HG03108 (cell line): ENCODE data around the gene LEMD3.
"Not testable (repeated sequence)": the region's sequence is repeated elsewhere in the genome, so short reads cannot be mapped to it uniquely, and the experiment has no call there.

ENCODE experiments used
- ATAC-seq: cut with Tn5 transposase; IDR thresholded peaks from one replicate; pipeline ENCODE4 v1.9.1; 2021; ENCODE audit warnings: moderate library complexity; ENCODE audit not compliant: unreplicated experiment

LEMD3 gene

DNA sequence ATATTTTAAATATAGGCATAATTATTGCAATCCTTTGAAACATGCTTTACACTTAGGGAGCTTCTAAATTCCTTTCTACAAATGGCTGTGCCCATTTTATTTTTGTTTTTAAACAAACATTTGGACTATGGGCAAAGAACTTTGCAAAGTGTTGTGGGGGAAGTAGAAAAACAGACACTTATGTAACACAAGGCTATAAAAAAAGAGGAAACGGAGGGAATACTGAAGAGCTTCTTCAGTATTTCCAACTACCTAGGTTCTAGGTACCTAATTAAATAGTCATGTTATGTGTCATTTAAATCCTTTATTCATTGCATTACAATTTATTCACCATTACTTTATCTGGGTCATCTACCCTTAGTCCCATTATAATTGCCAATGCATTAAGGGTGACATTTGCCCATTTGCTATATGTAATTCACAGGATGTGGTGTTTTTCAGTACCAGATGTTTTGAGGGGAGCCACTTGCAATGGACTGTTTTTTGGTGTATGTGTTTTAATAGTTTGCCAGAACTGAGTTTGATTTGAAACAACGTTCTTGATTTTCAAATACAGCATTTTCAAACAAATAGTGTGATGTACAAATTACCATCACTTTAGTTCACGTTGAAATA, 107.6 kb downstream of the LEMD3 start:
- ATAC-seq, result no peak

DNA sequence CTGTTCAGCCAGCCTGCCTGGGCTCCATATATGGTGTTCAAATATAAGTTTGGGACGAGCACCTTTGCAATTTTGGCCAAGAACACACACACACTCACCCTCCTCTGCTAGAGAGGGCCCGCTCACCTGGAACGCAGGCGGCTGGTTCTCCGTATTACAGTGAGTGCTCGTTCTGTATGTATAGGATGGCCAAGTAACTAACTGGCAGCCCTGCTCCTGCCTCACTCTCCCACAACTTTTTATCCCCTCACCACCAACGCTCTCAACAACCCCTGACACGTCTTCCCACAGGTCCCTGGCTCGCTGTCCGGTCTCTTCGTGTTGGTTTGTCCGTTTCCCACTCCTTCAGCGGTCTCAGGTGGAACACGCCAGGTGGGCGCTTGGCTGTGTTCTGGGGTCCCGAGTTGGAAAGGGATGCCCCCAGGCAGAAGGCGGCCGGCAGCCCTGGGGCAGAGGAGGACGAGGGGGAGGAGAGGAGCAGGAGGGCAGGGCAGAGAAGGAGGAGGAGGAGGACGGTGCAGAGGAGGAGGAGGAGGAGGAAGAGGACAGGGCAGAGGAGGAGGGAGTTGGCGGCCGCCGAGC, 108.7 kb downstream of the LEMD3 start:
- ATAC-seq, result no peak

DNA sequence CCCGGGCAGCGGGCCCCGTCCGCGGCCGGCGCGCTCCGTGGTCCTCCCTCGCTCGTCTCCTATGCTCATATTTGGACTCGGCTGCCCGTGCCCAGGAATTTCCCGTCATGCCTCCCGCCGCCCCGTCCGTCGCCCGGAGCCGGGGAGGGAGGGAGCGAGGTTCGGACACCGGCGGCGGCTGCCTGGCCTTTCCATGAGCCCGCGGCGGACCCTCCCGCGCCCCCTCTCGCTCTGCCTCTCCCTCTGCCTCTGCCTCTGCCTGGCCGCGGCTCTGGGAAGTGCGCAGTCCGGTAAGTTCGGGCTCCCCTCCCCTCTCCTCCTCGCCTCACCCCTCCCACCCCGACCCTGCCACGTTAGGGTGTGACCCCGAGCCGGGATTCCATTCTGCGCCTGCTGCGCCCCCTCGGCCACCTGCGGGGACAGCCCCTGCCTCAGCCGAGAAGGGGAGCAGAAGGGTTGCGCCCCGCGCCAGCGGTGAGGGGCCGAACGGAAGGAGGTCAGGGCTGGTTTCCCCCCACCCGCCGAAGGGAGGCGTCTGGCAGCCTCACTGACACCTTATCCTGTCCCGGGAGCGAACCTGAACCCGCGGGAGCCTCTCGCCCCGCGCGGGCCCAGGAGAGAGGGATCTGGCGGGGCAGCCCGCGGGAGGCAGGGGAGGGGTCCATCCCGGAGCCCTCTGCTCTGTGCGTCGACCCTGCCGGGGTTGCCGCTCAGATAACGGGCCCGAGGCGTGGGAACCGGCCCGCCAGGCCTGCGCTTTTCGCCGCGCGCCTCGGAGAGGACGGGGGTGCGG, 109.4 kb downstream of the LEMD3 start, which contains the start of gene MSRB3:
Gene MSRB3, plus strand, starts transcription at position 108 of the 793 bp plus-strand sequence. CDS start 29,897 bp downstream, outside the sequence.
- peak; percentile 78 for ATAC-seq

DNA sequence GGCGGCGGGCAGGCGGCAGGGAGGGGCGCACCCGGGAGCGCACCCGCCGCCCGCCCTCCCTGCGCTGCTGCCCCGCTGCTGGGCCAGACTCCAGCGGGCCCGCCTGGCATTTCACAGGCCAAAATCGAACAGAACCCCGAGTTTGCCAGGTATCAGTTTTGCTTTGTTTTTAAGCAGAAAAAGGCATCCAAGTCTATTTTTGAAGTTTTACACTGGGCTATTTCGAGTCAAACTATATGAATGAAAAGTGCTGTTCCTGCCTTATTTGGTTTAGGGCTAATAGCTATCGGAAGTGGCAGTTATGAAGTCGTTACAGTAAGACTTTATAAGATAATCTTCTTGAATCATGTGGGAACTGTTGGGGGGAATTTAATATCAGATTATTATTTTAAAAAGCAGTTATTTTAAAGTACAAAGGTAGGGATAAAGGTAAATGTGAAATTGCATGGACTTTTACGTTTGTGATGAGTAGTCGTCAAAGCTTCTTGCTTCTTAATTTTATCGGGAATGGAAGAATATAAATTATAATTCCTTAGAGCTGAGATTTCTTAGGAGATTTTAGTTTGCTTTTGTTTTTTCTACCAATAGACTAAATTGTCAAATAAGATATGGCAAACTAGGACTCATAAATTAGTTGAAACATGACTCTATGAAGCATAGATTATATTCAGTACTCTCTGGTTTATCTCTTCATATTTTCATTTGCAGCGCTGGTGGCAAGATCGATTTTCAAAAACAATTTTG, 110.2 kb downstream of the LEMD3 start:
- no peak for ATAC-seq

DNA sequence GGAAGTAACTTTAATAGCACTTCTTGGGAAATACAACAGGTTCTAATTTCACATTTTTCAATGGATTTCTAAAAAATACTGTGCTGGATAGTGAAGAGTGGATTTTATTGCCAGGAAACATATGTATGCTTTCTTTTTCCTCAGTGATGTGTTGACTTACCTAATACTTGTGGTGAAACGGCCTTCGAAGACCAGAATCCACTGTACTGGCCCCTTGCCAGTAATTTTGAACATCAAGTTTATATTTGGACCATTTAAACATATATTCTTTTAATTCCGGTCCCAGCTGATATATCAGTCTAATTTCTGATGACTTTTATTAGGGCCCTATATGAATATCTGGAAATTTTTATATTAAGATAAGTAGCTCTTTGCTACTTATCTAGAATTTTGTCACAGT, 110.9 kb downstream of the LEMD3 start:
- no peak for ATAC-seq

DNA sequence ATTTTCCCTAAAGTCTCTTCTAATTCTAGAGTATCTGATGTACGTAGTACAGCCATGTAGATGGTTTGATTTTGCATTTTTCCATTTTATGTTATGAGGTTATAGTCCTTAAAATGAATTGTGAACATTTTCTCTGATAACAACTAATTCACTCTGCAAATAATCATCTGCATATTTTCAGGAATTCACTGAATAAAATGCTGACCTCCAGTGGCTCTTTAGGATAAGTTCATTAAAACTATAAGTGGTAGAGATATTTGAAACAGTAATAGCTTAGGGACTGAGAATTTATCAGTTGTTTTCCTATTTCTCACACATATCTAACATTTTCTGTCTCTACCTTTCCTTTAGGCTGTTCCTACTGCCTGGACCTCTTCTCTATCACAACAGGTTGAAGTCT, 113.5 kb downstream of the LEMD3 start:
- ATAC-seq, result no peak

DNA sequence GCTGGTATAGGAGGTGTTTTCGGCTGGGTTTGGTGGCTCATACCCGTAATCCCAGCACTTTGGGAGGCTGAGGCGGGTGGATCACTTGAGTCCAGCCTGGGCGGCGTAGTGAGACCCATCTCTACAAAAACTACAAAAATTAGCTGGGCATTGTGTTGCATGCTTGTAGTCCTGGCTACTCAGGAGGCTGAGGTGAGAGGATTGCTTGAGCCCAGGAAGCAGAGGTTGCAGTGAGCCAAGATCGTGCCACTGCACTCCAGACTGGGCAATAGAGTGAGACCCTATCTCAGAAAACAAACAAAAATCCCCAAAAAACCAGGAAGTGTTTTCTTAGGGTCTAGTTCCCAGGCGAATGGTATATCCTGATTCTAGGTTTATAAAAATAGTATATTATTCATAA, 116.1 kb downstream of the LEMD3 start:
- ATAC-seq, result not testable (repeated sequence)

DNA sequence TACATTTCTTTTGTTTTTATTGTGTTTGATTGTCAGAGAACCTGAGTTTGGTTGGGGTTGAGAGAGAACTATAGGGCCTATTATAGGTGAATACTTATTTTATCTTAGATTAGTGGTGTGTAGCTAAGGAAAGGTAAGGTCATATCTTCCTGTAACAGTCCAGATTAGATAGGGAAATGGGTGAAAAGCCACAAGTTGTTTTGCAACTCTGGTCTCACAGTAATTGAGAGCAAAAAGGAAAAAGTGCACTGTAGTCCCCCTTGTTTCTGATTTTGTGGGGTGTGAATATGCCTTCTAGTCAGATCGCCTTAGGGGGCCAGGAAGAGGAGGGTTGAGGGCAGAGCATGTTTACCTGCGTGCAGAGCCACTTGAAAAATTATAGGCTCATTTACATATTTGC, 118.0 kb downstream of the LEMD3 start:
- no peak for ATAC-seq

DNA sequence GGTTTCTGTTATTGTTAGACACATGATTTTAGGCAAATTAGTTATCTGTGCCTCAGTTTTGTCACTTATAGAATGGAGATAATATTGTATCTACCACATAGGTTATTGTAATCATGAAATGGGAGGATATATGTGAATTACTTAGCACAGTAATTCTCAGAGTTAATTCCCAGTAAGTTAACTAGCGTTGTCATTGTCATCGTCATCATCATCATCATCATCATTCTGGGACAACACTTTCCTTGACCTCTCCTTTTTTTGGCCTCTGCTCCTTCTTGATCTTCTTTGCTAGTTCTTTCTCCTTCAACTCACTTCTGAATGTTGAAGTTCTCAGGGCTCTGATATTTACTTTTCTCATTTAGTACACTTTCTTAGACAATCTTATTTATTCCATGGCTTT, 122.9 kb downstream of the LEMD3 start:
- no peak for ATAC-seq

DNA sequence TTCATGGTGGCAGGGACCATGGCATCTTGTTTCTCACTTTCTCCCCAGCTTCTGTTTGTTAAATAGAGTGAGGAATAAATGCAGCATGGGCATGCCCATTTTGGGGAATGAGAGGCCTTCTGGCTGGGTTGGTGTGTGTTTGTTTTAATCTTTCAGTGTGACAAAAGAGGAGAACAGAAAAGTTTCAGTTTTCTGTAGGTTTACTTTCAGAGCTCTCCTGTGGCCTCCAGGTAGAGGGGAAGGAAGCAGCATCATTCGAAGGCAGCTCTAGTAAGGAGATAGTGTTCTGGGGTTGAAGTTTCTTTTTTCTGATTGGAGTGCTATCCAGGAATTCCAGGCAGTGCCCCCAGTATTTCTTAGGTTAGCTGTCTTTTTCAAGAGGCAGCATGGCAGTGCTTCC, 124.4 kb downstream of the LEMD3 start:
- ATAC-seq, result no peak

DNA sequence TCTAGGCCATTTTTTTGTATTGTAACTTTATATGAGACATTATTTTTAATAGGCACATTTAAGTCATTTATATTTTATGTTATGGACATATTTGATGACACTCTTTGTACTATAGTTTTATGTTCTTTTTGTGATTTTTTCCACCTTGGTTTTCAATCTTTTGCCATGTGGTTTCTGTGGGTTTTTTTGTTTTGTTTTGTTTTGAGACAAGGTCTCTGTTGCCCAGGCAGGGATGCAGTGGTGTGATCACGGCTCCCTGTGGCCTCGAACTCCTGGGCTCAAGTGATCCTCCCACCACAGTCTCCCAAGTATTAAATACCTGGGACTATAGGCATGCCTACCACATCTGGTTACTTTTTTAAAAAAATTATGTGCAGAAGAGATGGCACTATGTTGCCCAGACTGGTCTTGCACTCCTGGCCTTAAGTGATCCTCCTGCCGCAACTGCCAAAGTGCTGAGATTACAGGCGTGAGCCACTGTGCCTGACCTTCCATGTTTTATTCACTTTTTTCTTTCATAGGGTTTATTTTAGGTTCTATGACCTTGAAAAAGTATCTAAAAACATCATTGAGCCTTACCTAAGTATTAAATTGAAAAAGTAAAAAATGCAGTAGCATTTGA, 125.4 kb downstream of the LEMD3 start:
- ATAC-seq, result no peak

DNA sequence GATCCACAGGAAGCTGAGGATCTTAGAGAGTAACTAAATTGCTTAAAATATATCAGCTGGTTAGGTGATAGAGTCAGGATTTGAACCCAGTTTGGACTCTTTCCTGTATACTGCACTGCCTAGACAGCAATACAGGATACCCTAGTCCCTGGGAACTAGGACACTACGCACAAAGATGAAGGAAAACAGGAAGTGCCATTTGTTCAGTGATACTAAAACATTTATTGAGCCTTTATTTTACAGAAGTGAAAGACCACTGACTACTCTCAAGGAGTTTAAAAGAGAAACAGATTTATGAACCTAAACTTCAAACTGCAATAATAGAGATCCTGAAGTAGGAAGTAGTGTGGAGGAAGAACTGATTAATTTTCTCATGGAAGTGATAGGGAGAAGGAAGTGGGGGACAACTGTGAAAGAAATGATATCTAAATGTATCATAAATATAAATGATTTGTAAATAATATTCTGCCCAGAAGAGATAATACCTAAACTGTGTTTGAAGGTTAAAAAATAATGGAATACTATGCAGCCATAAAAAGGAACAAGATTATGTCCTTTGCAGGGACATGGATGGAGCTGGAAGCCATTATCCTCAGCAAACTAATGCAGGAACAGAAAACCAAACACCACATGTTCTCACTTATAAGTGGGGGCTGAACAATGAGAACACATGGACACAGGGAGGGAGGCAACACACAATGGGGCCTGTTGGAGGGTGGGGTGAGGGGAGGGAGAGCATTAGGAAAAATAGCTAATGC, 127.3 kb downstream of the LEMD3 start:
- ATAC-seq, result no peak
